HepG2 (cell line): Measurements from ENCODE around the gene AFF4. TPM values are rescaled to one million over a fixed set of nuclear protein-coding genes. Genes with fewer than 3 reads are reported as not detected.

Source experiments
- CCDC6 ChIP-seq: sonication (generic); formaldehyde crosslinking; IDR thresholded peaks from 2 replicates; pipeline ENCODE4 v1.8.1; 2022; ENCODE audit warnings: mild to moderate bottlenecking, missing genetic modification reagents, moderate library complexity
- ERF ChIP-seq: IDR thresholded peaks from 2 replicates; pipeline ENCODE4 v1.6.1; 2018; ENCODE audit warnings: missing biosample characterization, missing genetic modification reagents
- FIP1L1 ChIP-seq: fragments of 200-400 bp; formaldehyde crosslinking; IDR thresholded peaks from 2 replicates; pipeline ENCODE4 v1.6.1; 2018; ENCODE audit warnings: low read depth, mild to moderate bottlenecking, low read length, moderate library complexity, borderline replicate concordance; ENCODE audit not compliant: insufficient read depth
- FOXO1 ChIP-seq: sonication (generic); formaldehyde crosslinking; IDR thresholded peaks from 2 replicates; pipeline ENCODE4 v1.4.0; 2020; ENCODE audit warnings: missing genetic modification reagents
- GATAD1 ChIP-seq: IDR thresholded peaks from 2 replicates; pipeline ENCODE4 v1.6.1; 2016; ENCODE audit warnings: missing genetic modification reagents, missing compliant biosample characterization
- KAT7 ChIP-seq: IDR thresholded peaks from 2 replicates; pipeline ENCODE4 v1.6.1; 2018; ENCODE audit warnings: borderline replicate concordance, missing compliant biosample characterization
- KMT2B ChIP-seq: IDR thresholded peaks from 2 replicates; pipeline ENCODE4 v1.6.1; 2016; ENCODE audit warnings: missing genetic modification reagents, missing compliant biosample characterization
- NPAS2 ChIP-seq: sonication (generic); formaldehyde crosslinking; IDR thresholded peaks from 2 replicates; pipeline ENCODE4 v1.8.0; 2022; ENCODE audit warnings: mild to moderate bottlenecking, missing genetic modification reagents, borderline replicate concordance
- PCBP2 ChIP-seq: fragments of 200-400 bp; formaldehyde crosslinking; optimal IDR thresholded peaks from 2 replicates; pipeline ENCODE3; 2018; ENCODE audit warnings: low read length, low read depth; ENCODE audit not compliant: poor library complexity, severe bottlenecking
- PLSCR1 ChIP-seq: sonication (generic); formaldehyde crosslinking; IDR thresholded peaks from 2 replicates; pipeline ENCODE4 v1.5.0; 2020; ENCODE audit warnings: missing genetic modification reagents, mild to moderate bottlenecking, borderline replicate concordance
- POLR2AphosphoS2 ChIP-seq: IDR thresholded peaks from 2 replicates; pipeline ENCODE4 v1.6.1; 2011; ENCODE audit warnings: low read depth, low read length, improper control_type of control experiment
- RELA ChIP-seq: sonication (generic); formaldehyde crosslinking; IDR thresholded peaks from 2 replicates; pipeline ENCODE4 v1.4.0; 2020; ENCODE audit warnings: missing genetic modification reagents
- ZBTB1 ChIP-seq: sonication (generic); formaldehyde crosslinking; IDR thresholded peaks from 2 replicates; pipeline ENCODE4 v1.4.0; 2020; ENCODE audit warnings: missing genetic modification reagents, borderline replicate concordance
- ZMYM2 ChIP-seq: sonication (generic); formaldehyde crosslinking; IDR thresholded peaks from 2 replicates; pipeline ENCODE4 v1.8.0; 2022; ENCODE audit warnings: mild to moderate bottlenecking, missing genetic modification reagents
- ZNF576 ChIP-seq: sonication (generic); formaldehyde crosslinking; IDR thresholded peaks from 2 replicates; pipeline ENCODE4 v1.4.0; 2020; ENCODE audit warnings: mild to moderate bottlenecking, missing genetic modification reagents
- ZNF746 ChIP-seq: sonication (generic); formaldehyde crosslinking; IDR thresholded peaks from 2 replicates; pipeline ENCODE4 v1.8.0; 2022; ENCODE audit warnings: mild to moderate bottlenecking, missing genetic modification reagents
- ZNF792 ChIP-seq: IDR thresholded peaks from 2 replicates; pipeline ENCODE4 v1.6.1; 2016
- polyA plus RNA-seq, 8 experiments: library from polyadenylated mRNA; depleted of rRNA in 3 of 8; stranded (reverse) in 7 of 8; unstranded in 1 of 8; fragments of >200 nt; fragmentation: Illumina TruSeq in 4 of 8; extraction: Trizol in 4 of 8; gene quantifications; 2 replicates each; pipeline versions ENCODE4 v1.2.1 to v1.2.3, GENCODE V29; 2011 to 2016; ENCODE audit warnings: low read depth in 4 of 8, missing spikeins in 1 of 8, mixed read lengths in 1 of 8; ENCODE audit not compliant: insufficient read depth in 1 of 8
- total RNA-seq, 5 experiments: library from RNA; depleted of rRNA; stranded (reverse); fragments of >200 nt; fragmentation: Illumina TruSeq; extraction: Trizol; gene quantifications; 2 replicates each; pipeline ENCODE4 v1.2.3, GENCODE V29; 2016; ENCODE audit warnings: low read depth in 1 of 5
- TF ChIP-seq, protein P1 (sequence below): sonication (generic); formaldehyde crosslinking; IDR thresholded peaks from 2 replicates; pipeline ENCODE4 v1.9.0; 2021; ENCODE audit warnings: missing genetic modification reagents, mild to moderate bottlenecking, borderline replicate concordance
- TF ChIP-seq, protein P2 (sequence below): sonication (generic); formaldehyde crosslinking; IDR thresholded peaks from 2 replicates; pipeline ENCODE4 v1.8.1; 2023; ENCODE audit warnings: mild to moderate bottlenecking, moderate library complexity, missing genetic modification reagents
- TF ChIP-seq, protein P3 (sequence below): sonication (generic); formaldehyde crosslinking; IDR thresholded peaks from 2 replicates; pipeline ENCODE4 v1.4.0; 2020; ENCODE audit warnings: missing genetic modification reagents, mild to moderate bottlenecking, borderline replicate concordance

Gene AFF4
- total and polyA plus RNA-seq, 2 of the 13 experiments (the other 11 are each of a cell fraction or from before 2014, with no cell fraction given): 22.1 to 25.5 TPM

DNA sequence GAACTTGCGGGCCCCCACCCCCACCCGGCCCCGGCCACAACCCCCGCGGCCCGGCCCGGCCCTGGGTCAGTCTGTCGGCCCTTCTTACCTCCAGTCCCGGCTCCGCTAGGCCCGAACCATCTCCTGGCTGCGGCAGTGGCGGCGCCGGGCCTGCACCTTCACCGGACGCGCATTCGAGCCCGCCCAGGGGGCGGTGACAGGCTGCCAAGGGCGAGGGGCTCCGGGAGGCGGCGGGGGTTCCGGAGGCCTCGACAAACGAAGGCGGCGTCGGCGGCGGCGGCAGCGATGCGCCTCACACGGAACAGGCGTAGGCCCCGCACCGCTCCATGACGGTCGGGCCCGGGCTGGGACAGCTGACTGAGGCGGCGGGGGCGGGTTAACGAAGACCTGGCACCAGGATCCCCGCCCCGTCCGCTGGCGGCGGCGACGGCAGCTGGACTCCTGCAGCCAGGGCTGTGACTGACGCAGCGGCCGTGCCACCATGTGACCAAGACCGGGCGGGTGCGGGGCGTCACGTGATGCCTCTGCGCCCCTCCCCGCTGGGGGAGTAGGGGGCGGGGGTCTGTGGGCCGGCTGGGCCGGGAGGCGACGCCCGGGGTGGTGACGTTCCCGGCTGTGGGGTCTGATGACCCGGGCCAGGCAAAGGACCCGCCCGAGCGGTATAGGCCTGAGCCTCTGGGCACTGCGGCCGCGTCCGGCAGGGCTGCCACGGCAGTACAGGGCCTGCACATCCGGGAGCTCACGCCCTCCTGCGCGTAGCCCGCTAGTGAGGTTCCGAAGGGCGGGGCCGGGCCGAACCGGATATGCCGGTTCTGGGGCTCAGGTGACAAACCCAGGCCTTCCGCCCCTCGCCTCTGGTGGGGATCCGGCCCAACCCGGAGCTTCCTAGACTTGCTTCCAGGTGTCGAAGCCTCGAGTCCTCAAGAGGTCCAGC lies at the start of gene AFF4 (continued):
- TF ChIP-seq, protein P1, sequence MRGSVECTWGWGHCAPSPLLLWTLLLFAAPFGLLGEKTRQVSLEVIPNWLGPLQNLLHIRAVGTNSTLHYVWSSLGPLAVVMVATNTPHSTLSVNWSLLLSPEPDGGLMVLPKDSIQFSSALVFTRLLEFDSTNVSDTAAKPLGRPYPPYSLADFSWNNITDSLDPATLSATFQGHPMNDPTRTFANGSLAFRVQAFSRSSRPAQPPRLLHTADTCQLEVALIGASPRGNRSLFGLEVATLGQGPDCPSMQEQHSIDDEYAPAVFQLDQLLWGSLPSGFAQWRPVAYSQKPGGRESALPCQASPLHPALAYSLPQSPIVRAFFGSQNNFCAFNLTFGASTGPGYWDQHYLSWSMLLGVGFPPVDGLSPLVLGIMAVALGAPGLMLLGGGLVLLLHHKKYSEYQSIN (CRISPR knock-in tag): peak; percentile 67; the same call in 1 of the 2 replicates
- TF ChIP-seq POLR2AphosphoS2: peak; percentile 40; the same call in 1 of the 2 replicates
- peak; percentile 54; the same call in 1 of the 2 replicates for TF ChIP-seq ZNF746
- TF ChIP-seq ZBTB1: no peak
- TF ChIP-seq CCDC6 (CRISPR knock-in tag): peak; percentile 92
- TF ChIP-seq, protein P2, sequence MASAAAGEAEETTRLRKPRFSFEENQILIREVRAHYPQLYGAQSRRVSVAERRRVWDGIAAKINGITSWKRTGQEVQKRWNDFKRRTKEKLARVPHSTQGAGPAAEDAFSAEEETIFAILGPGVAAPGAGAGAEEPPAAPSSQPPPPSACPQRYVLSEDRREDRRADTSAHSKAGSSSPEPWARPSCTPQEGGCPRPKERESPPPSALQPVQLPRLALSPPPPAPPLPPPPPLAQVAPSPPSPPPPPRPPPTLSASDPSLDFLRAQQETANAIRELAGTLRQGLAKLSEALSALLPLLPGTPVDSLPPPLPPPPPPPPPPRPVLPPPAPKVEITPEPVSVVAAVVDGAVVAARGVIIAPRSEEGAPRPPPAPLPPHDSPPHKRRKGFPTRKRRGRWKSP (CRISPR knock-in tag): peak; percentile 91
- peak; percentile 83 for TF ChIP-seq GATAD1 (CRISPR knock-in tag)
- no peak for TF ChIP-seq PCBP2
- peak; percentile 45; the same call in 1 of the 2 replicates for TF ChIP-seq FOXO1 (CRISPR knock-in tag)
- no peak for TF ChIP-seq FIP1L1
- peak; percentile 86 for TF ChIP-seq ZNF792 (CRISPR knock-in tag)
- TF ChIP-seq PLSCR1 (CRISPR knock-in tag): 0 out of 2 replicates have a peak, but pooled peaks have one; percentile 32
- peak; percentile 89 for TF ChIP-seq ERF (CRISPR knock-in tag)
- no peak for TF ChIP-seq ZNF576 (CRISPR knock-in tag)
- TF ChIP-seq NPAS2 (CRISPR knock-in tag): no peak
- TF ChIP-seq ZMYM2: peak; percentile 76
- peak; percentile 27; the same call in 1 of the 2 replicates for TF ChIP-seq RELA (CRISPR knock-in tag)
- TF ChIP-seq, protein P3, sequence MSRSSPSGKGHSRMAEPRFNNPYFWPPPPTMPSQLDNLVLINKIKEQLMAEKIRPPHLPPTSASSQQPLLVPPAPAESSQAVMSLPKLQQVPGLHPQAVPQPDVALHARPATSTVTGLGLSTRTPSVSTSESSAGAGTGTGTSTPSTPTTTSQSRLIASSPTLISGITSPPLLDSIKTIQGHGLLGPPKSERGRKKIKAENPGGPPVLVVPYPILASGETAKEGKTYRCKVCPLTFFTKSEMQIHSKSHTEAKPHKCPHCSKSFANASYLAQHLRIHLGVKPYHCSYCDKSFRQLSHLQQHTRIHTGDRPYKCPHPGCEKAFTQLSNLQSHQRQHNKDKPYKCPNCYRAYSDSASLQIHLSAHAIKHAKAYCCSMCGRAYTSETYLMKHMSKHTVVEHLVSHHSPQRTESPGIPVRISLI (CRISPR knock-in tag): peak; percentile 19; the same call in 1 of the 2 replicates
- peak; percentile 88 for TF ChIP-seq KMT2B
- peak; percentile 85; the same call in 1 of the 2 replicates for TF ChIP-seq KAT7 (CRISPR knock-in tag)
